Neural progenitor cell (in vitro differentiated cells): ENCODE results near the gene KCNJ10. TPM values are rescaled to one million over a fixed set of nuclear protein-coding genes. Genes with fewer than 3 reads are reported as not detected.

Experiments
- DNase-seq: peaks from one replicate; pipeline ENCODE4 v3.0.0-alpha.2; 2016; ENCODE audit warnings: low spot score
- H2AFZ ChIP-seq: fragments of 200-600 bp; sonication (generic); replicated peaks from 2 replicates; pipeline ENCODE4 v1.6.1; 2016; ENCODE audit warnings: antibody characterized with exemption
- H3F3A ChIP-seq: fragments of 200-600 bp; sonication (generic); 2 replicates; pipeline ENCODE4 v1.6.1; 2016; ENCODE audit warnings: antibody characterized with exemption, low read depth
- H3K27ac ChIP-seq: fragments of 200-600 bp; sonication (generic); 2 replicates; pipeline ENCODE4 v1.5.1; 2016; ENCODE audit warnings: mild to moderate bottlenecking
- H3K27me3 ChIP-seq: fragments of 200-600 bp; sonication (generic); 2 replicates; pipeline ENCODE4 v1.6.1; 2016; ENCODE audit warnings: mild to moderate bottlenecking, moderate library complexity
- H3K36me3 ChIP-seq: fragments of 200-600 bp; sonication (generic); 2 replicates; pipeline ENCODE4 v1.5.1; 2016
- H3K4me1 ChIP-seq: fragments of 200-600 bp; sonication (generic); 2 replicates; pipeline ENCODE4 v1.6.1; 2016; ENCODE audit warnings: mixed run types
- H3K4me2 ChIP-seq: fragments of 200-600 bp; sonication (generic); 2 replicates; pipeline ENCODE4 v1.6.1; 2016
- H3K4me3 ChIP-seq: fragments of 200-600 bp; sonication (generic); 2 replicates; pipeline ENCODE4 v1.5.1; 2016
- H3K79me2 ChIP-seq: fragments of 200-600 bp; sonication (generic); 2 replicates; pipeline ENCODE4 v1.6.1; 2016; ENCODE audit warnings: low read depth
- H3K9ac ChIP-seq: fragments of 200-600 bp; sonication (generic); 2 replicates; pipeline ENCODE4 v1.6.1; 2016
- H3K9me3 ChIP-seq: fragments of 200-600 bp; sonication (generic); 2 replicates; pipeline ENCODE4 v1.5.1; 2016; ENCODE audit warnings: low read depth
- H4K20me1 ChIP-seq: fragments of 200-600 bp; sonication (generic); 2 replicates; pipeline ENCODE4 v1.6.1; 2016; ENCODE audit warnings: low read depth
- H3K27ac Mint-ChIP-seq: 3 replicates; pipeline ENCODE4 v1.8.0; 2021; ENCODE audit warnings: mixed read lengths
- H3K27me3 Mint-ChIP-seq: 2 replicates; pipeline ENCODE4 v1.8.0; 2022; ENCODE audit warnings: low read depth, mild to moderate bottlenecking, inconsistent platforms, moderate library complexity, mixed read lengths; ENCODE audit not compliant: insufficient read depth
- H3K36me3 Mint-ChIP-seq: 3 replicates; pipeline ENCODE4 v1.8.0; 2021; ENCODE audit warnings: mixed read lengths
- H3K4me1 Mint-ChIP-seq: 3 replicates; pipeline ENCODE4 v1.8.0; 2021; ENCODE audit warnings: mixed read lengths
- H3K4me3 Mint-ChIP-seq: 3 replicates; pipeline ENCODE4 v1.8.0; 2021; ENCODE audit warnings: mild to moderate bottlenecking, moderate library complexity, mixed read lengths
- H3K9me3 Mint-ChIP-seq: 3 replicates; pipeline ENCODE4 v1.8.0; 2020; ENCODE audit warnings: mixed read lengths
- EZH2 ChIP-seq: fragments of 200-600 bp; sonication (generic); IDR thresholded peaks from 2 replicates; pipeline ENCODE4 v1.6.1; 2017; ENCODE audit warnings: antibody characterized with exemption, mild to moderate bottlenecking, moderate library complexity
- EZH2phosphoT487 ChIP-seq: fragments of 200-600 bp; sonication (generic); IDR thresholded peaks from 2 replicates; pipeline ENCODE4 v1.6.1; 2017; ENCODE audit warnings: antibody characterized with exemption
- total RNA-seq: library from RNA; depleted of rRNA; stranded (reverse); fragments of >200 nt; gene quantifications from 2 replicates; pipeline ENCODE4 v1.2.3, GENCODE V29; 2015; ENCODE audit warnings: low replicate concordance
- TF ChIP-seq, protein P1 (sequence below): fragments of 200-600 bp; sonication (generic); IDR thresholded peaks from 2 replicates; pipeline ENCODE4 v1.5.1; 2017; ENCODE audit warnings: antibody characterized with exemption, mild to moderate bottlenecking

KCNJ10 gene
- total RNA-seq, 1 donor from 2014 or later, result not detected

DNA sequence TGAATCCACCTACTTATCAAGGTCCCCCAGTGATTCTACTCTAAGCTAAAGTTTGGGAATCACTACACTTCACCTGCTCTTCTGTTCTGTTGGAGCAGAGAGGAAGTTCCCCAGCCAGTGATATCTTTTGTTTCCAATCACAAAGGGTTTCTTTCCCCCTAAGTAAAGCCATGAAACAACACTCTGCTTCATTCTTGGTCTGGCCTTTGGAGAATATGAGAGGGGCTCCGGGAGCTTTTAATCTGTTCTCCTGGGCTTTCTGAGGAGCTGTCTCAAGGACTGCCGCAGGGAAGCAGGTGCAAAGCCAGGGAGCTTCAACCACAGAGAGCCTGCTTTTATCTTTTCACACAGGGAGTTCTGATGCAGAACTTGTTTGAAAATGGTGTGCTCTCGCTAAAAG is 105.8 kb downstream of the KCNJ10 start:
- H3K27ac Mint-ChIP-seq, result peak overlapping the region; percentile 29

DNA sequence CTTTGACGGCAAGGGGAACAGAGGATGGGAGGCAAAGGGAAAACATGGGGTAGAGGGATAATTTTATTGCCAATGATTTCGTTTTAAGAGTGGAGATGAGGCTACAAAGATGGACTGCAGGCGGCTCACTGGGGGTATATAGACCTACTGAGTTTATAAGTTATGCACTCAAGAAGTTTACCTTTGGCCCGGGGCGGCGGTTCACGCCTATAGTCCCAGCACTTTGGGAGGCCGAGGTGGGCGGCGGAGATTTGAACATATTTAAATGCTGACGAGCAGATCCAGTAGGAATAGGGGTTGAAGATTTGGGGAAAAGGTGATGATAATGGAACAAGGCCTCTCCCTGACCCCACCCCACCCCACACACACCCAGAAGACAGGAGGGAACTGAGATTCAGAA is 107.8 kb downstream of the KCNJ10 start:
- no peak for DNase-seq
- Histone ChIP-seq H4K20me1 (no peaks in the 10 kb centered on the region), H3K27ac (no peak overlapping the region), H3K27me3 (peaks cover 2% of the 10 kb centered on the region), H3K79me2 (no peaks in the 10 kb centered on the region), H3K9me3 (no peaks in the 10 kb centered on the region), H2AFZ (no peak overlapping the region), H3K4me1 (peaks cover 16% of the 10 kb centered on the region), H3K4me3 (no peak overlapping the region), H3F3A (peaks cover 17% of the 10 kb centered on the region), H3K9ac (no peak overlapping the region), H3K36me3 (no peaks in the 10 kb centered on the region), H3K4me2 (no peak overlapping the region)
- TF ChIP-seq EZH2phosphoT487, result no peak
- TF ChIP-seq, protein P1, sequence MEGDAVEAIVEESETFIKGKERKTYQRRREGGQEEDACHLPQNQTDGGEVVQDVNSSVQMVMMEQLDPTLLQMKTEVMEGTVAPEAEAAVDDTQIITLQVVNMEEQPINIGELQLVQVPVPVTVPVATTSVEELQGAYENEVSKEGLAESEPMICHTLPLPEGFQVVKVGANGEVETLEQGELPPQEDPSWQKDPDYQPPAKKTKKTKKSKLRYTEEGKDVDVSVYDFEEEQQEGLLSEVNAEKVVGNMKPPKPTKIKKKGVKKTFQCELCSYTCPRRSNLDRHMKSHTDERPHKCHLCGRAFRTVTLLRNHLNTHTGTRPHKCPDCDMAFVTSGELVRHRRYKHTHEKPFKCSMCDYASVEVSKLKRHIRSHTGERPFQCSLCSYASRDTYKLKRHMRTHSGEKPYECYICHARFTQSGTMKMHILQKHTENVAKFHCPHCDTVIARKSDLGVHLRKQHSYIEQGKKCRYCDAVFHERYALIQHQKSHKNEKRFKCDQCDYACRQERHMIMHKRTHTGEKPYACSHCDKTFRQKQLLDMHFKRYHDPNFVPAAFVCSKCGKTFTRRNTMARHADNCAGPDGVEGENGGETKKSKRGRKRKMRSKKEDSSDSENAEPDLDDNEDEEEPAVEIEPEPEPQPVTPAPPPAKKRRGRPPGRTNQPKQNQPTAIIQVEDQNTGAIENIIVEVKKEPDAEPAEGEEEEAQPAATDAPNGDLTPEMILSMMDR, result no peak
- TF ChIP-seq EZH2, result no peak
- Mint-ChIP-seq H3K36me3 (no peaks in the 10 kb centered on the region), H3K9me3 (peaks cover 3% of the 10 kb centered on the region), H3K27me3 (peaks cover 8% of the 10 kb centered on the region), H3K4me3 (no peak overlapping the region), H3K27ac (no peak overlapping the region), H3K4me1 (peaks cover 17% of the 10 kb centered on the region)

More for the DNA sequence above, 105.8 kb downstream of the KCNJ10 start:
- peaks cover 16% of the 10 kb centered on the region for H3K4me1 ChIP-seq
- Mint-ChIP-seq H3K4me3 (no peak overlapping the region), H3K36me3 (no peaks in the 10 kb centered on the region), H3K27me3 (peaks cover 6% of the 10 kb centered on the region), H3K4me1 (peaks cover 17% of the 10 kb centered on the region), H3K9me3 (peaks cover 3% of the 10 kb centered on the region)
- H3K79me2 ChIP-seq, result no peaks in the 10 kb centered on the region
- H3K4me2 ChIP-seq, result peak overlapping the region; percentile 64
- H3K4me3 ChIP-seq, result no peak overlapping the region
- no peaks in the 10 kb centered on the region for H3K9me3 ChIP-seq
- H3K27me3 ChIP-seq, result peaks cover 11% of the 10 kb centered on the region
- no peak for TF ChIP-seq EZH2
- TF ChIP-seq, protein P1, result no peak
- TF ChIP-seq EZH2phosphoT487, result no peak
- H3K9ac ChIP-seq, result no peak overlapping the region
- H3F3A ChIP-seq, result peaks cover 17% of the 10 kb centered on the region
- DNase-seq, result peak; percentile 61
- no peaks in the 10 kb centered on the region for H3K36me3 ChIP-seq
- no peaks in the 10 kb centered on the region for H4K20me1 ChIP-seq
- no peak overlapping the region for H2AFZ ChIP-seq
- no peak overlapping the region for H3K27ac ChIP-seq

GRCh38 chr1:159961636-159962035 is 108.3 kb downstream of the KCNJ10 start:
- no peak overlapping the region for H3K9ac ChIP-seq
- no peak overlapping the region for H3K4me3 ChIP-seq
- no peaks in the 10 kb centered on the region for H3K79me2 ChIP-seq
- no peaks in the 10 kb centered on the region for H3K36me3 ChIP-seq
- peaks cover 17% of the 10 kb centered on the region for H3F3A ChIP-seq
- Mint-ChIP-seq H3K9me3 (peaks cover 2% of the 10 kb centered on the region), H3K4me3 (no peak overlapping the region), H3K27ac (no peak overlapping the region), H3K36me3 (no peaks in the 10 kb centered on the region), H3K4me1 (peaks cover 17% of the 10 kb centered on the region), H3K27me3 (peaks cover 8% of the 10 kb centered on the region)
- DNase-seq, result no peak
- H3K4me1 ChIP-seq, result peaks cover 16% of the 10 kb centered on the region
- TF ChIP-seq, protein P1, result no peak
- TF ChIP-seq EZH2phosphoT487, result no peak
- TF ChIP-seq EZH2, result no peak
- no peak overlapping the region for H3K27ac ChIP-seq
- no peak overlapping the region for H2AFZ ChIP-seq
- no peaks in the 10 kb centered on the region for H3K27me3 ChIP-seq
- no peaks in the 10 kb centered on the region for H3K9me3 ChIP-seq
- no peaks in the 10 kb centered on the region for H4K20me1 ChIP-seq
- no peak overlapping the region for H3K4me2 ChIP-seq
